Spleen (tissue), 7 donors: ENCODE measurements around the gene FSTL4.

Source experiments
- CTCF ChIP-seq, 11 experiments: fragments of 200-600 bp in 7 of 11; fragments of 450-650 bp in 4 of 11; sonication (generic) in 4 of 11; IDR thresholded peaks in 8 of 11; conservative IDR thresholded peaks in 3 of 11; 1 replicate in 7 of 11; 2 replicates in 4 of 11; pipeline versions ENCODE4 v1.4.0 to v1.8.0; 2016 to 2021; ENCODE audit warnings: antibody characterized with exemption in 11 of 11, inconsistent platforms in 4 of 11, mild to moderate bottlenecking in 1 of 11
- POLR2A ChIP-seq, 3 donors: fragments of 450-650 bp; IDR thresholded peaks; one replicate each; pipeline ENCODE4 v1.5.1; 2017; ENCODE audit warnings: antibody characterized with exemption in 3 of 3, mild to moderate bottlenecking in 1 of 3
- donor health status: DM: no; HTN: no; CAD: no; lungs with moderate emphysema.
- donor health status: DM: no; HTN: no; CAD: no.
- donor health status: DM: no; HTN: no; CAD: no.

DNA sequence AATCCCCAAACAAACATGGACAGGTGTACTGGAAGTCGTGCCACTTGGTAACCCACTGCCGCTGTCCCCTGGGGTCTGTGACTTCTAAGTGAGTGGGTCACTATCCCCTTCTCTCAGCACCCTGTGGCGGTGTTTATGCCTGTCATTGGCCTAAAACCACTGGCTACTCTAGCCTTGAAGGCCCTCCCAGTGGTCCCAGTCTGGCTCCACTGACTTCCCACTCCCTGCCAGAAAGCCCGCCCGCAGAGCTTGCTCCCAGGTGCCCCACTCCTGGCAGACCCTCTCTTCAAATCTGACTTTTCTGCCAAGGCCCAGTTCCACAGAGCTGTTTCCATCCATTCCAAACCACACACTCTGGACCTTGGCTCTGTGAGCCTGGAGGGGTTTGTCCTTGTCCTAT lies 286.0 kb downstream of the FSTL4 start:
- TF ChIP-seq CTCF (IDR thresholded peaks at IDR 0.05 in 8 of 11, conservative IDR thresholded peaks at IDR 0.05 in 3 of 11) (no peak), POLR2A (IDR thresholded peaks at IDR 0.05) (no peak)
